Bronchial epithelial cell (primary cell): ENCODE measurements around the gene NAA40. TPM values are rescaled to one million over a fixed set of nuclear protein-coding genes. Genes with fewer than 3 reads are reported as not detected.

Experiments
- DNase-seq: peaks from one replicate; pipeline ENCODE4 v3.0.0-alpha.2; 2010; ENCODE audit warnings: low read depth
- FAIRE-seq: peaks from 2 replicates; lab custom pipeline; 2011; peaks lifted over from hg19 to GRCh38; lab: Jason Lieb, UNC
- H3K27me3 ChIP-seq: 2 replicates; pipeline ENCODE4 v1.5.1; 2011; ENCODE audit warnings: low read length; ENCODE audit not compliant: control insufficient read depth, insufficient read depth
- H3K36me3 ChIP-seq: 2 replicates; pipeline ENCODE4 v1.5.1; 2011; ENCODE audit warnings: low read length; ENCODE audit not compliant: control insufficient read depth, insufficient read depth
- H3K4me3 ChIP-seq: 2 replicates; pipeline ENCODE4 v1.5.1; 2011; ENCODE audit warnings: mild to moderate bottlenecking, low read depth, low read length, control low read depth
- CTCF ChIP-seq: IDR thresholded peaks from 2 replicates; pipeline ENCODE4 v1.5.1; 2011; ENCODE audit warnings: mild to moderate bottlenecking, moderate library complexity, low read length, control low read depth, inconsistent platforms; ENCODE audit not compliant: insufficient read depth, severe bottlenecking
- total RNA-seq: library from RNA; depleted of rRNA; stranded (reverse); fragments of >200 nt; gene quantifications from 2 replicates; pipeline ENCODE4 v1.2.1, GENCODE V29; 2014

The NAA40 gene
- total RNA-seq, 1 donor from 2014 or later: 4.5 TPM

GRCh38 chr11:64006398-64006797 lies 67.6 kb downstream of the NAA40 start:
- FAIRE-seq (no peak), DNase-seq (no peak)
- Histone ChIP-seq H3K4me3 (no peak overlapping the region), H3K36me3 (no peaks in the 10 kb centered on the region), H3K27me3 (peaks cover 8% of the 10 kb centered on the region)
- no peak for TF ChIP-seq CTCF

Other genes with a start within 250 kb of the NAA40 start
- gene ZFTA, start 170.2 kb upstream of the NAA40 start, total RNA-seq: 2.4 and 2.9 TPM in 2 replicates
- gene SPINDOC, start 125.5 kb upstream of the NAA40 start, total RNA-seq: 3.4 and 6.7 TPM in 2 replicates
- gene MARK2, start 99.9 kb upstream of the NAA40 start, total RNA-seq: 10.5 and 21.0 TPM in 2 replicates
- gene RCOR2, start 21.8 kb upstream of the NAA40 start, total RNA-seq: 1.2 and 2.4 TPM in 2 replicates
- gene COX8A, start 35.6 kb downstream of the NAA40 start, total RNA-seq: 266 and 382 TPM in 2 replicates
- 43.5 and 51.1 TPM in 2 replicates for gene OTUB1, start 47.4 kb downstream of the NAA40 start, total RNA-seq
- 0.26 and 1.5 TPM in 2 replicates for gene FLRT1, start 96.9 kb downstream of the NAA40 start, total RNA-seq
- gene MACROD1, start 227.1 kb downstream of the NAA40 start, total RNA-seq: 17.9 and 21.4 TPM in 2 replicates
- 102 and 103 TPM in 2 replicates for gene STIP1, start 247.2 kb downstream of the NAA40 start, total RNA-seq